SK-N-SH (cell line): ENCODE results near the gene MRPL43. TPM values are rescaled to one million over a fixed set of nuclear protein-coding genes. Genes with fewer than 3 reads are reported as not detected.

Source experiments
- CTCF ChIA-PET: fragments of 300-600, 350-600 bp; formaldehyde crosslinking; extraction: SDS; loops from one replicate; lab custom pipeline; 2021; lab: Yijun Ruan, JAX
- POLR2A ChIA-PET: fragments of 350-600 bp; sonication (Branson Sonifier 250); formaldehyde crosslinking; extraction: SDS; loops from one replicate; lab custom pipeline; 2020; ENCODE audit warnings: antibody characterized with exemption, inconsistent platforms; lab: Yijun Ruan, JAX
- DNase-seq: peaks from one replicate; pipeline ENCODE4 v3.0.0; 2012
- H2AFZ ChIP-seq: fragments of 200-600 bp; sonication (generic); 2 replicates; pipeline ENCODE4 v1.8.1; 2016; ENCODE audit warnings: antibody characterized with exemption, mild to moderate bottlenecking, low read depth
- H3F3A ChIP-seq: fragments of 200-600 bp; sonication (generic); replicated peaks from 2 replicates; pipeline ENCODE3; 2016; ENCODE audit warnings: antibody characterized with exemption, mild to moderate bottlenecking; ENCODE audit not compliant: insufficient read depth
- H3K27ac ChIP-seq, 2 experiments: fragments of 200-500 bp in 1 of 2; fragments of 200-600 bp in 1 of 2; sonication (Bioruptor generic) in 1 of 2; sonication (generic), shearing (Covaris generic) in 1 of 2; 2 replicates each; pipeline versions ENCODE4 v1.5.1 to v1.6.1; 2014 to 2016; ENCODE audit warnings: low read depth in 2 of 2, inconsistent platforms in 1 of 2, low read length in 1 of 2, mild to moderate bottlenecking in 1 of 2, mixed read lengths in 1 of 2
- H3K27me3 ChIP-seq: fragments of 200-600 bp; sonication (generic), shearing (Covaris generic); 2 replicates; pipeline ENCODE4 v1.6.1; 2016; ENCODE audit warnings: mixed run types; ENCODE audit not compliant: insufficient read depth
- H3K36me3 ChIP-seq, 2 experiments: fragments of 200-500 bp in 1 of 2; fragments of 200-600 bp in 1 of 2; sonication (Bioruptor generic) in 1 of 2; sonication (generic) in 1 of 2; replicated peaks in 1 of 2; 2 replicates each; pipeline versions ENCODE3 to v1.5.1; 2014 to 2016; ENCODE audit warnings: low read length in 1 of 2, mild to moderate bottlenecking in 1 of 2; ENCODE audit not compliant: insufficient read depth in 2 of 2, control insufficient read depth in 1 of 2
- H3K4me1 ChIP-seq, 2 experiments: fragments of 200-500 bp in 1 of 2; fragments of 200-600 bp in 1 of 2; sonication (Bioruptor generic) in 1 of 2; sonication (generic), shearing (Covaris generic) in 1 of 2; 2 replicates each; pipeline versions ENCODE4 v1.5.1 to v1.6.1; 2014 to 2016; ENCODE audit warnings: low read depth in 1 of 2, low read length in 1 of 2, mixed run types in 1 of 2; ENCODE audit not compliant: insufficient read depth in 2 of 2, control insufficient read depth in 1 of 2
- H3K4me2 ChIP-seq: fragments of 200-600 bp; sonication (generic), shearing (Covaris generic); 2 replicates; pipeline ENCODE4 v1.6.1; 2017; ENCODE audit warnings: mixed run types
- H3K4me3 ChIP-seq, 2 experiments: fragments of 200-500 bp in 1 of 2; fragments of 200-600 bp in 1 of 2; sonication (Bioruptor generic) in 1 of 2; sonication (generic), shearing (Covaris generic) in 1 of 2; 2 replicates each; pipeline versions ENCODE4 v1.5.1 to v1.8.1; 2014 to 2016; ENCODE audit warnings: low read depth in 2 of 2, inconsistent platforms in 1 of 2, low read length in 1 of 2, mild to moderate bottlenecking in 1 of 2, mixed read lengths in 1 of 2, moderate library complexity in 1 of 2
- H3K79me2 ChIP-seq: fragments of 200-600 bp; sonication (generic); 2 replicates; pipeline ENCODE4 v1.8.1; 2017; ENCODE audit warnings: mild to moderate bottlenecking; ENCODE audit not compliant: insufficient read depth
- H3K9ac ChIP-seq: fragments of 200-600 bp; sonication (generic); 2 replicates; pipeline ENCODE4 v1.6.1; 2017; ENCODE audit warnings: mixed run types
- H3K9me2 ChIP-seq: fragments of 200-600 bp; sonication (generic); 2 replicates; pipeline ENCODE4 v1.6.1; 2017; ENCODE audit warnings: mixed run types
- H3K9me3 ChIP-seq: fragments of 200-600 bp; sonication (generic); 2 replicates; pipeline ENCODE4 v1.6.1; 2017; ENCODE audit warnings: mixed run types, mild to moderate bottlenecking, moderate library complexity
- H4K20me1 ChIP-seq: fragments of 200-600 bp; sonication (generic); 2 replicates; pipeline ENCODE4 v1.6.1; 2017; ENCODE audit warnings: mild to moderate bottlenecking, mixed run types; ENCODE audit not compliant: insufficient read depth
- CHD2 ChIP-seq: fragments of 150-350 bp; IDR thresholded peaks from 2 replicates; pipeline ENCODE4 v1.6.1; 2018; ENCODE audit warnings: low read length; ENCODE audit not compliant: partially characterized antibody
- ELF1 ChIP-seq: IDR thresholded peaks from 2 replicates; pipeline ENCODE4 v1.4.0; 2012
- FOXM1 ChIP-seq: IDR thresholded peaks from 2 replicates; pipeline ENCODE4 v1.4.0; 2012; ENCODE audit warnings: low read depth, mild to moderate bottlenecking
- NFIC ChIP-seq: IDR thresholded peaks from 2 replicates; pipeline ENCODE4 v1.4.0; 2012; ENCODE audit warnings: borderline replicate concordance
- POLR2AphosphoS5 ChIP-seq: IDR thresholded peaks from 2 replicates; pipeline ENCODE4 v1.6.1; 2012; ENCODE audit warnings: low read depth, low read length
- RFX5 ChIP-seq: IDR thresholded peaks from 2 replicates; pipeline ENCODE4 v1.6.1; 2012; ENCODE audit warnings: mild to moderate bottlenecking, improper control_type of control experiment, low read length
- SIN3A ChIP-seq: IDR thresholded peaks from 2 replicates; pipeline ENCODE4 v1.6.1; 2012; ENCODE audit warnings: low read depth, mild to moderate bottlenecking, low read length, moderate library complexity, borderline replicate concordance
- TCF12 ChIP-seq: IDR thresholded peaks from 2 replicates; pipeline ENCODE4 v1.4.0; 2012
- USF1 ChIP-seq: IDR thresholded peaks from 2 replicates; pipeline ENCODE4 v1.4.0; 2012; ENCODE audit warnings: low read depth, borderline replicate concordance
- WGBS: methylation state at CpG from one replicate; pipeline ENCODE4 v1.1.6; 2017; ENCODE audit warnings: low lambda C conversion rate; 5-methylcytosine and 5-hydroxymethylcytosine counted together
- polyA plus RNA-seq, 3 experiments: library from polyadenylated mRNA; depleted of rRNA; stranded (reverse); fragments of >200 nt; gene quantifications; 2 replicates each; pipeline ENCODE4 v1.2.3, GENCODE V29; 2012

Gene MRPL43
- polyA plus RNA-seq, 1 of the 3 experiments (the other 2 are of a cell fraction) = 208 TPM

GRCh38 chr10:101008823-101009423, 21.6 kb upstream of the MRPL43 start:
- POLR2A ChIA-PET = interaction anchor here (0.6 to 0.9 kb wide), 2 partner anchors 11 to 14 kb away, joined by 3 read pairs; no protein-coding TSS in a partner anchor
- no peak overlapping the region for H3K9ac ChIP-seq
- peaks cover 21 to 32% of the 10 kb centered on the region in 2 experiments for H3K36me3 ChIP-seq
- H3K9me2 ChIP-seq = no peaks in the 10 kb centered on the region
- DNase-seq = no peak
- peaks cover 5 to 33% of the 10 kb centered on the region in 2 experiments; a peak in 1 of 4 replicates for H3K4me1 ChIP-seq
- 87% methylated on average over 3 of the region's 6 CpGs for WGBS
- H4K20me1 ChIP-seq = peaks cover 11% of the 10 kb centered on the region; the same call in 1 of the 2 replicates
- TF ChIP-seq CHD2 (no peak), ELF1 (no peak), USF1 (no peak), SIN3A (no peak), FOXM1 (no peak), POLR2AphosphoS5 (0 out of 2 replicates have a peak, but pooled peaks have one; percentile 8), NFIC (no peak)
- H3K27ac ChIP-seq = no peak overlapping the region; a peak in 1 of 4 replicates
- no peak overlapping the region for H3K4me2 ChIP-seq
- H3K27me3 ChIP-seq = no peaks in the 10 kb centered on the region
- H2AFZ ChIP-seq = no peak overlapping the region
- peaks cover 28% of the 10 kb centered on the region for H3F3A ChIP-seq
- H3K9me3 ChIP-seq = no peaks in the 10 kb centered on the region
- CTCF ChIA-PET = interaction anchor here (1.0 to 24.5 kb wide), 7 partner anchors 8 to 133 kb away, joined by 3 to 443 read pairs (median 4); partner anchors contain the start of gene LZTS2
- no peak overlapping the region for H3K4me3 ChIP-seq
- peaks cover 7% of the 10 kb centered on the region; the same call in 1 of the 2 replicates for H3K79me2 ChIP-seq

- Histone ChIP-seq H3K4me3 (no peak overlapping the region), H4K20me1 (peaks cover 19% of the 10 kb centered on the region; the same call in 1 of the 2 replicates), H3F3A (peaks cover 24% of the 10 kb centered on the region), H3K27ac (peak overlapping the region in 1 of 2 experiments; percentile 22; a peak in 2 of 4 replicates), H3K4me2 (no peak overlapping the region), H3K9me3 (no peaks in the 10 kb centered on the region), H3K9ac (no peak overlapping the region), H3K36me3 (peaks cover 28 to 39% of the 10 kb centered on the region in 2 experiments), H3K79me2 (peaks cover 15% of the 10 kb centered on the region), H3K9me2 (no peaks in the 10 kb centered on the region), H2AFZ (no peak overlapping the region), H3K27me3 (no peaks in the 10 kb centered on the region), H3K4me1 (peaks cover 5 to 30% of the 10 kb centered on the region in 2 experiments; a peak in 1 of 4 replicates)
- 70% methylated on average over 6 of the region's 13 CpGs for WGBS
- POLR2A ChIA-PET = interaction anchor here (0.6 to 0.9 kb wide), 2 partner anchors 10 to 13 kb away, joined by 3 read pairs; no protein-coding TSS in a partner anchor
- peak; percentile 45 for DNase-seq
- CTCF ChIA-PET = interaction anchor here (0.6 to 24.5 kb wide), 7 partner anchors 9 to 134 kb away, joined by 3 to 443 read pairs (median 4); partner anchors contain the start of gene LZTS2
- TF ChIP-seq POLR2AphosphoS5 (peak; percentile 8; the same call in 1 of the 2 replicates), RFX5 (no peak), TCF12 (no peak)
Observed at GRCh38 chr10:101007915-101008822, 20.9 kb upstream of the MRPL43 start.
